GM19193 (cell line): ENCODE data around the gene ABCB4.

ENCODE experiments used
- POLR2A ChIP-seq: IDR thresholded peaks from 4 replicates; pipeline ENCODE4 v1.6.1; 2011; ENCODE audit not compliant: insufficient read depth, insufficient read length; ENCODE audit errors: extremely low read depth

The ABCB4 gene

GRCh38 chr7:87497482-87497881 lies 22.0 kb upstream of the ABCB4 start:
- TF ChIP-seq POLR2A: no peak

DNA sequence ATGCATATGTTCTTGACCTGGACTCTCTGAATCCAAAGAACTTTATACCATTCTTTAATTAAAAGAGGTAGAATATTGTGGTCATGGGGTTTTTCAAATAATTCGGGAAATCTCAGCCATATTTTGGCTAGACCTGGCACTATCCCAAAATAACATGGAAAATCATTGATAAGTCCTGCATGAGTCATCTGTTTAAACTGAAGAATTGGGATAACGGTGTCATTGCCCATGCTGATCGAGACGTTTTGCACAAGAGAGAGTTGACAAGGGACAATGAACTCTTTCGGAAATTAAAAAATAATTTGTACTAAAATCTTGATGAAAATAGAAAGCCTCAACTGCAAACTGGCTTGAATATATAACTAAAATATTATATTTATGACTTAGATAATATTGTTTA lies 19.9 kb upstream of the ABCB4 start:
- no peak for TF ChIP-seq POLR2A

GRCh38 chr7:87494454-87494853 lies 19.0 kb upstream of the ABCB4 start:
- no peak for TF ChIP-seq POLR2A

- TF ChIP-seq POLR2A: no peak
Observed at GRCh38 chr7:87483131-87483530, 7.7 kb upstream of the ABCB4 start.

GRCh38 chr7:87482115-87482514 lies 6.6 kb upstream of the ABCB4 start:
- TF ChIP-seq POLR2A: no peak

GRCh38 chr7:87480386-87480785 lies 4.9 kb upstream of the ABCB4 start:
- TF ChIP-seq POLR2A: no peak

GRCh38 chr7:87479951-87480350 lies 4.5 kb upstream of the ABCB4 start:
- TF ChIP-seq POLR2A: no peak

DNA sequence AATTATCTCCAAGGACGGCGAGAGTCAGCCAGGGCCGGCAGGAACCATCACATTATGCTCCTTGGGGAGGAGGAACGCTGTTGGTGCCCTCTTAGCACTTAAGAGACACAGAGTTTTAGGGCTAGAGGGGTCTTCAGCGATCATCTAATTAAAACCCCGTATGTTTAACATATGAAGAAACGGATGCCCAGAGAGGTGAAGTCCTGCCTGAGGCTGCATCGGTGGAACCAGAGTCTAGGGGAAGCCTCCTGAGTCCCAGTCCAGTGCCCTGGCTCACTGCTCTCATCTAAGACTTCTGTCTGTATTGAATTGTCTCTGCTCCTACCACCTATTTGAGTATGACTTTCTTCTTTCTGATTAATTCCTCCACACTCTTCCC lies 688 bp upstream of the ABCB4 start:
- TF ChIP-seq POLR2A: no peak

GRCh38 chr7:87474533-87475358 lies 734 bp downstream of the ABCB4 start:
- no peak for TF ChIP-seq POLR2A

GRCh38 chr7:87473986-87474385 lies 1.5 kb downstream of the ABCB4 start:
- TF ChIP-seq POLR2A: no peak

- TF ChIP-seq POLR2A: no peak
Observed at GRCh38 chr7:87473192-87473591, 2.3 kb downstream of the ABCB4 start.

DNA sequence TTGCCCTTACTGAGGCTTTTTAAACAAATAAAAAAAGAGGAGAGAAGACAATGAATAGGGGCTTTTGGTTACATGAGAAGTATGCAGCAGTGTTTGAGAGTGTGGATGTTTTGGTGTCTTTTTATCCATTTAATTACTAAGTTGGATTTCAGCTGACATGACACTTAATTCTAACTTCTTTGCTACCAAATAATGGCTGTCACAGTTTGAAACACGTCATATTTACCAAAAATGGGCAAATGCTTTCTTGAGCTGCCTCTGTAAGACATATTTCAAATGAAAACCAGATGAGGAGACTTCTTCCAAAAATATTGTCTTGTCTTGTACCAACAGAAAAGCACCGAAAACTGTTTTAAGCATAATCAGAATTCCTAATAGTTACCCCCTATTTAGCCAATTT lies 4.0 kb downstream of the ABCB4 start:
- no peak for TF ChIP-seq POLR2A

DNA sequence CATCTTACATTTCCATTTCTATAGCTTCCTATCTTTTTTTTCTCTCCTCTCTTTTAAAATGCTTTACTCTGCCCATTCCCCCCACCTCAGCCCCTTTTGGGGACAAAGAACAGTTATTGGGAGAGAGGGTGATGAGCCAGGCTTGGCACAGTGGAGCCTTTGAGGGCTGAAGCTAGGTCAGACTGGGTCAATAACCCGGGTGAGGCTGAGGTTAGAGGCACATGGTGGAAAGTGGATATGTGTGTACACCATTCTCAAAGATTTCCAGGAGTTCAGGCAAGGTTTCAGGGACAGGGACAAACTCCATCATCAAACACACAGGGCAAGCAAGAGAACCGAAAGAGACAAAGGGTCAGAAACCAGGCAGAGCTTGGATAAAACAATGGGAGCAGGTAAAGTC lies 11.5 kb downstream of the ABCB4 start:
- TF ChIP-seq POLR2A: no peak

DNA sequence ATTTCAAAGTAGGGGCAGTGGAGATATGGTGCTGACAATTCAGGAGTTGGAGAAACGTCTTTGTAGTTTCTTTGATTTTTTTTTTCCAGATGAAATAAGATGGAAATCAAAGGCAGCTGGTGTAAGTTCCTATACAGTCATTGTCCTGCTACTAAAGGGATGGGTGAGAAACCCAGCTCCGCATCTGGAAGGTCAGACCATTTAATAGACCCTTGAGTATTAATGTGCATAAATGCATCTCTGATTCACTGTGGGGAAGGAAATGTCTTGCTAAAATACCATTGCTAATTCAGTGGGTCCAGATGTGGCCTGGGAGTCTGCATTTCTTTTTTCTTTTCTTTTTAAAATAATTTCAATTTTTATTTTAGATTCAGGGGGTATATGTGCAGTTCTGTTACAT lies 15.5 kb downstream of the ABCB4 start:
- no peak for TF ChIP-seq POLR2A

DNA sequence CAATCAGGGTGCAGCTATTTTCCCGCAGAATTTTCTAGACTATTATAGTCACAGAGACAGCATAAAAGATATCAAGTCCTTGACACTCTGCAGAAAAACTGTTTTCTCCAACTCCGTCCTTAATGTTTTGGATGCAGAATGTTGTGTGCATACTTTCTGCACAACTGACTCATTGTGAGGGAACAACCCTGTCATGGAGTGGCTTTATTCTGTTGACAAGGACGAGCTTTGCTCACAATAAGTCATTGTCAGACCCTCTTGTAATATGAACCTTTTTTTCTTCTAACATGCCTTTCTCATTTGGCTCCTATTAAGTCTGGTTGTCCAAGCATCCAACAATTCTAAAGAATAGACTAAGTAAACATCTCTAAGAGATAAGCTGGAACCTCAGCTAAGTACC lies 17.3 kb downstream of the ABCB4 start:
- no peak for TF ChIP-seq POLR2A

- TF ChIP-seq POLR2A: no peak
Observed at GRCh38 chr7:87456247-87456646, 19.2 kb downstream of the ABCB4 start.

GRCh38 chr7:87452279-87452678 lies 23.2 kb downstream of the ABCB4 start:
- TF ChIP-seq POLR2A: no peak

- TF ChIP-seq POLR2A: no peak
Observed at GRCh38 chr7:87451187-87451586, 24.3 kb downstream of the ABCB4 start.

DNA sequence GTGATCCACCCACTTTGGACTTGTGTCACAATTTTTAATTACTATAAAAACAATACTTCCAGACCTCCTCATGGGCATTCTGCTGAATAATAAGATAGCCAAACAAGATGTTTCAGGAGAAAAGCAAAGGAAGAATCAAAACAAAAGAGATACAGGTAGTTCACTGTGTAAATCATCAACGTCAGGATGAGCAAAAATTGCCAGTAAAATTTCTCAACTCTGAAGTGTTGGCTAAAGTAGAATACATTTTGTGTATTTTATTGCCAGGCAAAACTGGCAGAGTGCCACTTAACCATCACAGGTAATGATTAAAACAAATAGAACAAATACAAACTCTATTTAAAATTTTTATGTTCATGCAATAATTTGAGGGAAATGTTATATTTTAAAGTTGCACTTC lies 24.8 kb downstream of the ABCB4 start:
- TF ChIP-seq POLR2A: no peak
